Measurements from ENCODE around the gene ANKRD40. TPM values are rescaled to one million over a fixed set of nuclear protein-coding genes. Genes with fewer than 3 reads are reported as not detected.

ANKRD40 gene
- total RNA-seq, 1 donor from 2014 or later = 62.0 TPM

GRCh38 chr17:50737118-50737698 is 29.5 kb upstream of the ANKRD40 start:
- H3K36me3 Mint-ChIP-seq (ENCODE audit: low read depth) = peaks cover 9% of the 10 kb centered on the region
- H3K4me3 Mint-ChIP-seq = no peak overlapping the region
- DNase-seq (ENCODE audit: low read depth, low spot score) = no peak
- H3K27me3 Mint-ChIP-seq (ENCODE audit: low read depth) = no peaks in the 10 kb centered on the region
- H3K27ac Mint-ChIP-seq (ENCODE audit: unreplicated experiment) = no peak overlapping the region
- TF ChIP-seq, protein P1, sequence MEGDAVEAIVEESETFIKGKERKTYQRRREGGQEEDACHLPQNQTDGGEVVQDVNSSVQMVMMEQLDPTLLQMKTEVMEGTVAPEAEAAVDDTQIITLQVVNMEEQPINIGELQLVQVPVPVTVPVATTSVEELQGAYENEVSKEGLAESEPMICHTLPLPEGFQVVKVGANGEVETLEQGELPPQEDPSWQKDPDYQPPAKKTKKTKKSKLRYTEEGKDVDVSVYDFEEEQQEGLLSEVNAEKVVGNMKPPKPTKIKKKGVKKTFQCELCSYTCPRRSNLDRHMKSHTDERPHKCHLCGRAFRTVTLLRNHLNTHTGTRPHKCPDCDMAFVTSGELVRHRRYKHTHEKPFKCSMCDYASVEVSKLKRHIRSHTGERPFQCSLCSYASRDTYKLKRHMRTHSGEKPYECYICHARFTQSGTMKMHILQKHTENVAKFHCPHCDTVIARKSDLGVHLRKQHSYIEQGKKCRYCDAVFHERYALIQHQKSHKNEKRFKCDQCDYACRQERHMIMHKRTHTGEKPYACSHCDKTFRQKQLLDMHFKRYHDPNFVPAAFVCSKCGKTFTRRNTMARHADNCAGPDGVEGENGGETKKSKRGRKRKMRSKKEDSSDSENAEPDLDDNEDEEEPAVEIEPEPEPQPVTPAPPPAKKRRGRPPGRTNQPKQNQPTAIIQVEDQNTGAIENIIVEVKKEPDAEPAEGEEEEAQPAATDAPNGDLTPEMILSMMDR (conservative IDR thresholded peaks at IDR 0.05) = no peak
- H3K9me3 Mint-ChIP-seq = no peaks in the 10 kb centered on the region
- H3K4me1 Mint-ChIP-seq = peaks cover 5% of the 10 kb centered on the region

DNA sequence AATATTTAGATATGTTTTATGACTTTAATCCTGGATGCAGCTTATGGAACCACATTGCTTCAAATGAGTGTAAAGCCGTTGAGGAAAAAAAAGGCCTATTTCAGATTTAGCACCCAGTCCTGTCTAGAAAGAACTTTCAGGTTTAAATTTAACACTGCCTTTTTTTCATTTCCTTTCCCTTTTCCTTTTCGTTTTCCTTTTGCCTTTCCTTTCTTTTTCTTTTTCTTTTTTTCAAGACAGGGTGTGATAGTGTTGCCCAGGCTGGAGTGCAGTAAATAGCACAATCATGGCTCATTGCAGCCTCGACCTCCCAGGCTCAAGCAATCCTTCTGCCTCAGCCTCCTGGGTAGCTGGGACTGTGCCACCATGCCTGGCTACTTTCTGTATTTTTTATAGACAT is 27.6 kb upstream of the ANKRD40 start:
- no peaks in the 10 kb centered on the region for H3K27me3 Mint-ChIP-seq (ENCODE audit: low read depth)
- TF ChIP-seq, protein P1 (conservative IDR thresholded peaks at IDR 0.05) = no peak
- H3K27ac Mint-ChIP-seq (ENCODE audit: unreplicated experiment) = no peak overlapping the region
- H3K9me3 Mint-ChIP-seq = no peaks in the 10 kb centered on the region
- DNase-seq (ENCODE audit: low read depth, low spot score) = no peak
- peaks cover 15% of the 10 kb centered on the region for H3K4me1 Mint-ChIP-seq
- no peaks in the 10 kb centered on the region for H3K36me3 Mint-ChIP-seq (ENCODE audit: low read depth)
- H3K4me3 Mint-ChIP-seq = no peak overlapping the region

DNA sequence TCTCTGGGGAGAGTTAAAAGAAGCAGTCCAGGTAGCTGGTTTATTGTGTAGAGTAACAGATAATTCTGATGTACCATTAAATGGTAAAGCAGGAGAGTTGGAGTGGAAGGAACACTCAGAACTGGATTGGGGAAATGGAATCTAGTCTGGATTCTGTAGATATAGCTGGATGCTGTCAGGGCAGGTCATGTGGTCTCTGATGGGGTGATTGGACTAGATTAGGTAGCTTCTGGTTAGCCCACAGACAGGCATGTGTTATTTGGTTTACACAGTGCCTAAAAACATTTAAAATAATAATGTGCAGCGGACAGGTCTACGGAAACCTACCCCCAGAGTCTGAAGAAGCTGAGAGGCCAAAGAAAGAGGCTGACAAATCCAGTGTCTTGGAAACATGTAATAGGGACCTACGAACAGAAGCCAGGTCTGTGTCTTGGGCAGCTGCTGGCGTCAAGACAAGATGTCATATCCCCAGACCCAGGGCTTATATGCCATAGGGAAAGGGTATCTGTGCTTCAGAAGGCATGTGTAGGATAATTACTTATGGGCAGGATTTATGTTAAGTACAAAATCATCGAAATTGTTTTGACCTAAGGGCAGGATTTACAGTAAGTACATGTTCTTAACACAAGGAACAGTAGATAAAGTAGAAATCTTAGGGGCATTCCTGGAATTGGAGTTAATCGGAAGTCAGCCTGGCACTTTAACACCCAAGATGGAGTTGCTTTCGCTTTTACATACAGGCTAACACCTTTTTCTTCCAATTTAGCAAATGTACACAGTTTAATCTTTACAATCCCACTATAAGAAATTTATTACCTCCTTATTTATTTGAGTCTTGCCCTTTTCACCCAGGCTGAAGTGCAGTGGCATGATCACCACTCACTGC is 24.1 kb upstream of the ANKRD40 start:
- no peak overlapping the region for H3K4me3 Mint-ChIP-seq
- no peaks in the 10 kb centered on the region for H3K27me3 Mint-ChIP-seq (ENCODE audit: low read depth)
- no peak for DNase-seq (ENCODE audit: low read depth, low spot score)
- H3K36me3 Mint-ChIP-seq (ENCODE audit: low read depth) = peaks cover 3% of the 10 kb centered on the region
- H3K4me1 Mint-ChIP-seq = peaks cover 27% of the 10 kb centered on the region
- H3K27ac Mint-ChIP-seq (ENCODE audit: unreplicated experiment) = no peak overlapping the region
- no peaks in the 10 kb centered on the region for H3K9me3 Mint-ChIP-seq
- TF ChIP-seq, protein P1 (conservative IDR thresholded peaks at IDR 0.05) = no peak

GRCh38 chr17:50728881-50729765 is 21.4 kb upstream of the ANKRD40 start:
- TF ChIP-seq, protein P1 (conservative IDR thresholded peaks at IDR 0.05) = no peak
- no peak for DNase-seq (ENCODE audit: low read depth, low spot score)
- Mint-ChIP-seq H3K27me3 (ENCODE audit: low read depth) (no peaks in the 10 kb centered on the region), H3K27ac (ENCODE audit: unreplicated experiment) (no peak overlapping the region), H3K4me3 (no peak overlapping the region), H3K9me3 (no peaks in the 10 kb centered on the region), H3K4me1 (peaks cover 30% of the 10 kb centered on the region), H3K36me3 (ENCODE audit: low read depth) (peaks cover 3% of the 10 kb centered on the region)

DNA sequence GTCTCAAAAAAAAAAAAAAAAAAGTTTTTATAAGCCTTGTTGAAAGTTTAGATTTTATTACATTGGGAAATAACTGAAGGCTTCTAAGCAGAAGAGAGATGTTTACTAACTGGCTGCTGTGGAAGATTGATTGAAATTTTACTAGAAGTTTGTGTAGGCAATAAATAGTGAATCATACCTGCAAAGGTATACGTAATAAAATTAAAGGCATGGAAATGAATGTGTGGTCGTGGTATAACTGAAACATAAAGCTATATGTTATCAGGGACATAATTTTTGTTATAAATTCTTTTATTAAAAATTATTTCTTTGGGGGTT is 20.4 kb upstream of the ANKRD40 start:
- Mint-ChIP-seq H3K36me3 (ENCODE audit: low read depth) (peaks cover 3% of the 10 kb centered on the region), H3K27me3 (ENCODE audit: low read depth) (no peaks in the 10 kb centered on the region), H3K27ac (ENCODE audit: unreplicated experiment) (no peak overlapping the region), H3K4me3 (no peak overlapping the region), H3K4me1 (peaks cover 30% of the 10 kb centered on the region), H3K9me3 (no peaks in the 10 kb centered on the region)
- TF ChIP-seq, protein P1 (conservative IDR thresholded peaks at IDR 0.05) = no peak
- no peak for DNase-seq (ENCODE audit: low read depth, low spot score)

Measured in neural crest cell (in vitro differentiated cells).